Body of pancreas (tissue), 4 donors: ENCODE results near the gene CSMD2. TPM values are rescaled to one million over a fixed set of nuclear protein-coding genes. Genes with fewer than 3 reads are reported as not detected.

Experiments used
- ATAC-seq: fragments of 150-250 bp; one replicate; pipeline ENCODE4 v1.9.1; 2016
- DNase-seq, 4 donors: peaks; one replicate each; pipeline ENCODE4 v3.0.0-alpha.2; 2019
- H3K27ac ChIP-seq, 4 donors: fragments of 200-600 bp; sonication (generic); 1 replicate in 3 of 4; 2 replicates in 1 of 4; pipeline versions ENCODE4 v1.5.1 to v1.6.1; 2016 to 2019; ENCODE audit warnings: mild to moderate bottlenecking in 1 of 4, mixed read lengths in 1 of 4, moderate library complexity in 1 of 4
- H3K27me3 ChIP-seq, 2 donors: fragments of 200-600 bp; sonication (generic); one replicate each; pipeline ENCODE4 v1.6.0; 2016; ENCODE audit warnings: mild to moderate bottlenecking in 1 of 2
- H3K36me3 ChIP-seq, 2 donors: fragments of 200-600 bp; sonication (generic); replicated peaks in 1 of 2; 2 replicates each; pipeline ENCODE4 v1.5.1; 2016; ENCODE audit warnings: low read depth in 2 of 2; ENCODE audit not compliant: insufficient read depth in 1 of 2
- H3K4me1 ChIP-seq: fragments of 200-600 bp; sonication (generic); one replicate; pipeline ENCODE4 v1.6.0; 2016
- H3K4me3 ChIP-seq, 2 donors: fragments of 200-600 bp; sonication (generic); 1 replicate in 1 of 2; 2 replicates in 1 of 2; pipeline ENCODE4 v1.5.1; 2016 to 2019
- H3K9me3 ChIP-seq, 3 donors: fragments of 200-600 bp; sonication (generic); 1 replicate in 2 of 3; 2 replicates in 1 of 3; pipeline ENCODE4 v1.5.1; 2016
- CTCF ChIP-seq, 7 experiments: fragments of 450-650 bp in 4 of 7; fragments of 200-600 bp in 3 of 7; sonication (generic) in 3 of 7; IDR thresholded peaks; one replicate each; pipeline ENCODE4 v1.5.1; 2016 to 2019; ENCODE audit warnings: antibody characterized with exemption in 7 of 7
- POLR2A ChIP-seq, 3 donors: fragments of 450-650 bp; IDR thresholded peaks; one replicate each; pipeline ENCODE4 v1.6.1; 2016; ENCODE audit warnings: antibody characterized with exemption in 3 of 3, mild to moderate bottlenecking in 2 of 3
- WGBS, 2 donors: methylation state at CpG; one replicate each; pipeline ENCODE4 v1.1.5; 2017; 5-methylcytosine and 5-hydroxymethylcytosine counted together
- intact Hi-C: fragments of 100-400 bp; cut with DNase I; formaldehyde crosslinking; loops from one replicate; pipeline ENCODE4 v1.15.1; 2023
- total RNA-seq, 2 donors: library from RNA; depleted of rRNA; stranded (reverse); fragments of >200 nt; gene quantifications; one replicate each; pipeline ENCODE4 v1.1.0, GENCODE V29; 2016

CSMD2 gene
- total RNA-seq, 2 donors from 2014 or later, result 0.26 to 0.33 TPM

- Histone ChIP-seq H3K27ac (no peak overlapping the region), H3K4me1 (no peaks in the 10 kb centered on the region), H3K9me3 (no peaks in the 10 kb centered on the region), H3K36me3 (no peaks in the 10 kb centered on the region), H3K27me3 (no peaks in the 10 kb centered on the region), H3K4me3 (no peak overlapping the region)
- 79 to 84% methylated on average over 2 of the region's 2 CpGs for WGBS, 2 donors
- intact Hi-C loops, result no loop called here
- no peak for DNase-seq
- no peak for ATAC-seq
- TF ChIP-seq CTCF (IDR thresholded peaks at IDR 0.05), result no peak
- TF ChIP-seq POLR2A (IDR thresholded peaks at IDR 0.05), result no peak
Observed at GRCh38 chr1:33860671-33861070, 304.4 kb downstream of the CSMD2 start.

- no peak for TF ChIP-seq POLR2A (IDR thresholded peaks at IDR 0.05)
- no peak for TF ChIP-seq CTCF (IDR thresholded peaks at IDR 0.05)
- H3K36me3 ChIP-seq, result no peaks in the 10 kb centered on the region
- DNase-seq (no peak), ATAC-seq (no peak)
- no peaks in the 10 kb centered on the region for H3K9me3 ChIP-seq
- no peak overlapping the region for H3K27ac ChIP-seq
- intact Hi-C loops, result no loop called here
- no peaks in the 10 kb centered on the region for H3K27me3 ChIP-seq
- 69 to 75% methylated on average over 5 of the region's 5 CpGs for WGBS, 2 donors
- no peaks in the 10 kb centered on the region for H3K4me1 ChIP-seq
- H3K4me3 ChIP-seq, result no peak overlapping the region
Observed at GRCh38 chr1:33854091-33854490, 310.9 kb downstream of the CSMD2 start.

DNA sequence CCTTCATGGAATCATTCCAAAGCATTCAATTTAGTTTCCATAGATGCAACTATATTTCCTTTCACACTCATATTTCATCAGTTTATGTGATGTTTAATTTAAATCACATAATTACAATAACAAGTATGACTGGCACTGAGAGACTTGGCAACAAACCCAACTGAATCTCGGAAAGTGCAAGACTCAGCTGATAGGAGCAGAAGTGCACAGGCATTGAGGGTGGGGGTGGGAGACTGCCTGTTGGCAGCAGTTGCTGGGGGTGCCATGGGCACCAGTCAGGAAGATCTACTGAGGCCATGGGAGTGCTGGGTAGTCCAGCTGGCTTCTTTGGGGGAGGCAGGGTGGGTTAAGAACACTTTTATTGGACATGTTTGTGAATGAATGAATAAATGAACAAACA, 311.6 kb downstream of the CSMD2 start:
- Histone ChIP-seq H3K27ac (no peak overlapping the region), H3K36me3 (no peaks in the 10 kb centered on the region), H3K27me3 (no peaks in the 10 kb centered on the region), H3K4me3 (no peak overlapping the region), H3K4me1 (no peaks in the 10 kb centered on the region), H3K9me3 (no peaks in the 10 kb centered on the region)
- 24 to 38% methylated on average over 1 of the region's 1 CpG for WGBS, 2 donors
- DNase-seq, result no peak
- no peak for ATAC-seq
- TF ChIP-seq CTCF (IDR thresholded peaks at IDR 0.05), result no peak
- TF ChIP-seq POLR2A (IDR thresholded peaks at IDR 0.05), result no peak
- intact Hi-C loops, result no loop called here

DNA sequence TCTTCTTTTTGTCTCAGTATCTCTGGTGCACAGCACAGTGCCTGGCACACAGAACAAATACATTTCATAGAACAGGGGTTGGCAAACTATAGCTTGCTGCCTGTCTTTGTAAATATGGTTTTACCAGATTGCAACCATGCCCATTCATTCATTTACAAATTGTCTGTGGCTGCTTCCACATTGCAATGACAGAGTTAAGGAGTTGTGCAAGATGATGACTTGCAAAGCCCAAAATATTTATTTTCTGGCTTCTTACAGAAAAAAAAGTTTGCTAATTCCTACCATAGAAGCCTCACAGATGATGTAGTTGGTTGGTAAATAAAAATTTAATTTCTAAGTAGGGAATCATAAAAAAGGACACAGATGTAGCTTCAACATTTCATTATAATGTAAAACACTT, 312.3 kb downstream of the CSMD2 start:
- Histone ChIP-seq H3K4me1 (no peaks in the 10 kb centered on the region), H3K36me3 (no peaks in the 10 kb centered on the region), H3K27ac (no peak overlapping the region), H3K9me3 (no peaks in the 10 kb centered on the region), H3K27me3 (no peaks in the 10 kb centered on the region), H3K4me3 (no peak overlapping the region)
- TF ChIP-seq CTCF (IDR thresholded peaks at IDR 0.05) (no peak), POLR2A (IDR thresholded peaks at IDR 0.05) (no peak)
- intact Hi-C loops, result no loop called here
- no peak for DNase-seq
- no peak for ATAC-seq

GRCh38 chr1:33850481-33850880, 314.5 kb downstream of the CSMD2 start:
- no peak for DNase-seq
- no peaks in the 10 kb centered on the region for H3K27me3 ChIP-seq
- no peaks in the 10 kb centered on the region for H3K4me1 ChIP-seq
- no peak overlapping the region for H3K27ac ChIP-seq
- ATAC-seq, result no peak
- H3K36me3 ChIP-seq, result no peaks in the 10 kb centered on the region
- H3K4me3 ChIP-seq, result no peak overlapping the region
- H3K9me3 ChIP-seq, result no peaks in the 10 kb centered on the region
- intact Hi-C loops, result no loop called here
- TF ChIP-seq CTCF (IDR thresholded peaks at IDR 0.05) (no peak), POLR2A (IDR thresholded peaks at IDR 0.05) (no peak)
- 80 to 84% methylated on average over 1 of the region's 1 CpG for WGBS, 2 donors
